Naive thymus-derived CD4-positive, alpha-beta T cell (primary cell): ENCODE data around the gene VIL1. TPM values are rescaled to one million over a fixed set of nuclear protein-coding genes. Genes with fewer than 3 reads are reported as not detected.

Source experiments
- ATAC-seq: fragments of 150-1000 bp; cut with Tn5 transposase; 2 replicates; pipeline ENCODE4 v1.10.0; 2021; ENCODE audit warnings: mild to moderate bottlenecking, moderate library complexity
- CTCF ChIA-PET: fragments of 350-600 bp; sonication (Branson Sonifier 250); formaldehyde crosslinking; loops from one replicate; lab custom pipeline; 2021; ENCODE audit warnings: antibody characterized with exemption; lab: Charles Lee
- POLR2A ChIA-PET: fragments of 350-600 bp; sonication (Branson Sonifier 250); formaldehyde crosslinking; loops from one replicate; lab custom pipeline; 2021; ENCODE audit warnings: antibody characterized with exemption, inconsistent platforms; lab: Charles Lee
- DNase-seq, 9 donors: peaks; one replicate each; pipeline versions ENCODE4 v3.0.0 to v3.0.0-alpha.2; 2020 to 2022; ENCODE audit warnings: mixed read lengths in 1 of 9
- H3K27ac ChIP-seq: one replicate; pipeline ENCODE4 v1.7.0; 2013; ENCODE audit warnings: mild to moderate bottlenecking, low read depth, low read length, moderate library complexity
- H3K27me3 ChIP-seq, 2 donors: one replicate each; pipeline ENCODE4 v1.7.0; 2013; ENCODE audit warnings: low read length in 2 of 2, mild to moderate bottlenecking in 2 of 2, moderate library complexity in 2 of 2; ENCODE audit not compliant: control insufficient read depth in 2 of 2, insufficient read depth in 2 of 2
- H3K36me3 ChIP-seq, 3 experiments: 1 replicate in 2 of 3; 2 replicates in 1 of 3; pipeline ENCODE4 v1.7.0; 2013; ENCODE audit warnings: low read length in 3 of 3, mild to moderate bottlenecking in 3 of 3, moderate library complexity in 1 of 3; ENCODE audit not compliant: insufficient read depth in 3 of 3, control insufficient read depth in 2 of 3
- H3K4me1 ChIP-seq, 2 donors: one replicate each; pipeline ENCODE4 v1.7.0; 2013; ENCODE audit warnings: low read length in 2 of 2, mild to moderate bottlenecking in 2 of 2, moderate library complexity in 1 of 2; ENCODE audit not compliant: control insufficient read depth in 2 of 2, insufficient read depth in 2 of 2
- H3K4me3 ChIP-seq: 2 replicates; pipeline ENCODE4 v1.7.0; 2013; ENCODE audit warnings: mild to moderate bottlenecking, low read length
- H3K9me3 ChIP-seq, 3 experiments: 1 replicate in 2 of 3; 2 replicates in 1 of 3; pipeline ENCODE4 v1.7.0; 2013; ENCODE audit warnings: low read length in 3 of 3; ENCODE audit not compliant: control insufficient read depth in 2 of 3
- H3K27ac Mint-ChIP-seq, 9 donors: one replicate each; pipeline ENCODE4 v1.8.0; 2020 to 2022; ENCODE audit warnings: mixed read lengths in 9 of 9, mild to moderate bottlenecking in 8 of 9, moderate library complexity in 5 of 9, inconsistent platforms in 2 of 9
- H3K27me3 Mint-ChIP-seq, 5 donors: one replicate each; pipeline ENCODE4 v1.8.0; 2021 to 2022; ENCODE audit warnings: mixed read lengths in 5 of 5, mild to moderate bottlenecking in 1 of 5
- H3K36me3 Mint-ChIP-seq, 5 donors: one replicate each; pipeline ENCODE4 v1.8.0; 2020 to 2022; ENCODE audit warnings: mixed read lengths in 5 of 5, mild to moderate bottlenecking in 3 of 5, inconsistent platforms in 1 of 5
- H3K4me1 Mint-ChIP-seq, 7 donors: one replicate each; pipeline ENCODE4 v1.8.0; 2020 to 2022; ENCODE audit warnings: mixed read lengths in 7 of 7, mild to moderate bottlenecking in 3 of 7, inconsistent platforms in 1 of 7
- H3K4me3 Mint-ChIP-seq, 10 donors: one replicate each; pipeline ENCODE4 v1.8.0; 2020 to 2022; ENCODE audit warnings: mild to moderate bottlenecking in 10 of 10, mixed read lengths in 10 of 10, moderate library complexity in 6 of 10, inconsistent platforms in 2 of 10
- H3K9me3 Mint-ChIP-seq, 11 donors: one replicate each; pipeline ENCODE4 v1.8.0; 2020 to 2022; ENCODE audit warnings: mixed read lengths in 11 of 11, mild to moderate bottlenecking in 4 of 11, inconsistent platforms in 1 of 11, moderate library complexity in 1 of 11
- intact Hi-C, 2 donors: fragments of 100-400 bp; cut with micrococcal nuclease; formaldehyde crosslinking; loops; one replicate each; pipeline ENCODE4 v1.15.1; 2023
- polyA plus RNA-seq, 2 donors: library from polyadenylated mRNA; unstranded; fragments of 300-500 nt; fragmentation: Illumina TruSeq; gene quantifications; one replicate each; pipeline ENCODE4 v1.2.3, GENCODE V29; 2021
- total RNA-seq, 6 experiments: library from RNA in 5 of 6; stranded (reverse) in 5 of 6; gene quantifications; 1 replicate in 5 of 6; 2 replicates in 1 of 6; pipeline ENCODE4 v1.2.3 and lab custom pipeline; 2021 to 2026

VIL1 gene
- total and polyA plus RNA-seq, 7 experiments from 2014 or later: 0.10 to 0.69 (median 0.15) TPM; not detected in 2

GRCh38 chr2:218393750-218394290 lies 25.1 kb upstream of the VIL1 start:
- DNase-seq: no peak
- Histone ChIP-seq H3K9me3 (no peaks in the 10 kb centered on the region), H3K27ac (no peak overlapping the region), H3K27me3 (no peaks in the 10 kb centered on the region), H3K36me3 (no peaks in the 10 kb centered on the region), H3K4me3 (no peak overlapping the region), H3K4me1 (peaks cover 28 to 31% of the 10 kb centered on the region in 2 donors)
- intact Hi-C loops: no loop called here
- POLR2A ChIA-PET: interaction anchor here (0.7 to 3.5 kb wide), 6 partner anchors 25 to 111 kb away, joined by 3 to 13 read pairs (median 4); no protein-coding TSS in a partner anchor
- H3K27me3 Mint-ChIP-seq: no peaks in the 10 kb centered on the region
- H3K27ac Mint-ChIP-seq: peak overlapping the region in 6 of 9 donors; percentile 29 to 82 (median 62)
- CTCF ChIA-PET: interaction anchor here (0.8 to 3.4 kb wide), 10 partner anchors 10 to 121 kb away, joined by 3 to 19 read pairs (median 4); no protein-coding TSS in a partner anchor
- H3K36me3 Mint-ChIP-seq: peaks cover 0 to 3% (median 0%) of the 10 kb centered on the region in 5 donors
- H3K4me3 Mint-ChIP-seq: peak overlapping the region in 1 of 10 donors; percentile 21
- no peaks in the 10 kb centered on the region for H3K9me3 Mint-ChIP-seq
- H3K4me1 Mint-ChIP-seq: peaks cover 16 to 41% (median 37%) of the 10 kb centered on the region in 7 donors
- no peak for ATAC-seq

GRCh38 chr2:218394298-218395089 lies 24.4 kb upstream of the VIL1 start:
- H3K27ac Mint-ChIP-seq: peak overlapping the region in 8 of 9 donors; percentile 29 to 82 (median 65)

GRCh38 chr2:218395090-218395444 lies 23.9 kb upstream of the VIL1 start:
- Histone ChIP-seq H3K9me3 (no peaks in the 10 kb centered on the region), H3K36me3 (no peaks in the 10 kb centered on the region), H3K4me3 (no peak overlapping the region), H3K4me1 (peaks cover 28 to 31% of the 10 kb centered on the region in 2 donors), H3K27me3 (no peaks in the 10 kb centered on the region), H3K27ac (no peak overlapping the region)
- peaks cover 0 to 3% (median 0%) of the 10 kb centered on the region in 5 donors for H3K36me3 Mint-ChIP-seq
- H3K9me3 Mint-ChIP-seq: no peaks in the 10 kb centered on the region
- ChIA-PET POLR2A (interaction anchor here (0.9 to 3.5 kb wide), 6 partner anchors 26 to 121 kb away, joined by 3 to 25 read pairs (median 14); no protein-coding TSS in a partner anchor), CTCF (interaction anchor here (1.2 to 3.4 kb wide), 4 partner anchors 36 to 122 kb away, joined by 3 to 19 read pairs (median 5); no protein-coding TSS in a partner anchor)
- no peak for DNase-seq
- ATAC-seq: no peak
- peaks cover 16 to 41% (median 37%) of the 10 kb centered on the region in 7 donors for H3K4me1 Mint-ChIP-seq
- intact Hi-C loops: loop anchor here (5.0 kb wide), 6 partner anchors 38 to 1147 kb away; partner anchors contain the start of genes CATIP (in 1 of the 2), CHPF (in 1 of the 2), DNPEP (in 1 of the 2) and GLB1L (in 1 of the 2)
- no peaks in the 10 kb centered on the region for H3K27me3 Mint-ChIP-seq
- H3K27ac Mint-ChIP-seq: peak overlapping the region in 6 of 9 donors; percentile 38 to 82 (median 58)
- peak overlapping the region in 1 of 10 donors; percentile 14 for H3K4me3 Mint-ChIP-seq

More at GRCh38 chr2:218394298-218395089, 24.4 kb upstream of the VIL1 start:
- ChIA-PET POLR2A (interaction anchor here (0.7 to 3.5 kb wide), 9 partner anchors 25 to 112 kb away, joined by 3 to 15 read pairs (median 6); no protein-coding TSS in a partner anchor), CTCF (interaction anchor here (0.9 to 3.4 kb wide), 10 partner anchors 11 to 121 kb away, joined by 3 to 19 read pairs (median 4); no protein-coding TSS in a partner anchor)
- no peaks in the 10 kb centered on the region for H3K27me3 ChIP-seq
- peak in 1 of 9 donors; percentile 31 for DNase-seq
- intact Hi-C loops: loop anchor here (5.0 kb wide), 6 partner anchors 37 to 1148 kb away; partner anchors contain the start of genes CATIP (in 1 of the 2), CHPF (in 1 of the 2), DNPEP (in 1 of the 2) and GLB1L (in 1 of the 2)
- H3K27ac ChIP-seq: no peak overlapping the region
- Mint-ChIP-seq H3K9me3 (no peaks in the 10 kb centered on the region), H3K36me3 (peaks cover 0 to 3% (median 0%) of the 10 kb centered on the region in 5 donors), H3K4me1 (peaks cover 16 to 41% (median 37%) of the 10 kb centered on the region in 7 donors), H3K4me3 (peak overlapping the region in 2 of 10 donors; percentile 14 to 21), H3K27me3 (no peaks in the 10 kb centered on the region)
- H3K4me3 ChIP-seq: no peak overlapping the region
- no peaks in the 10 kb centered on the region for H3K9me3 ChIP-seq
- peaks cover 28 to 31% of the 10 kb centered on the region in 2 donors for H3K4me1 ChIP-seq
- no peaks in the 10 kb centered on the region for H3K36me3 ChIP-seq
- no peak for ATAC-seq

- H3K4me1 Mint-ChIP-seq: peaks cover 16 to 41% (median 38%) of the 10 kb centered on the region in 7 donors
- peaks cover 0 to 5% (median 0%) of the 10 kb centered on the region in 5 donors for H3K36me3 Mint-ChIP-seq
- DNase-seq (no peak), ATAC-seq (no peak)
- Histone ChIP-seq H3K4me1 (peaks cover 28 to 31% of the 10 kb centered on the region in 2 donors), H3K36me3 (no peaks in the 10 kb centered on the region), H3K4me3 (peak overlapping the region; percentile 14), H3K27me3 (no peaks in the 10 kb centered on the region), H3K27ac (peak overlapping the region; percentile 86), H3K9me3 (no peaks in the 10 kb centered on the region)
- CTCF ChIA-PET: interaction anchor here (1.0 to 3.4 kb wide), 7 partner anchors 11 to 122 kb away, joined by 3 to 19 read pairs (median 6); no protein-coding TSS in a partner anchor
- H3K27me3 Mint-ChIP-seq: no peaks in the 10 kb centered on the region
- POLR2A ChIA-PET: interaction anchor here (0.6 to 3.5 kb wide), 13 partner anchors 11 to 125 kb away, joined by 3 to 36 read pairs (median 15); partner anchors contain the start of genes AAMP, PNKD and TMBIM1
- H3K27ac Mint-ChIP-seq: peak overlapping the region in 8 of 9 donors; percentile 85 to 100 (median 96)
- H3K9me3 Mint-ChIP-seq: no peaks in the 10 kb centered on the region
- peak overlapping the region; percentile 83 to 99 (median 94) for H3K4me3 Mint-ChIP-seq
- intact Hi-C loops: loop anchor here (5.0 kb wide), 6 partner anchors 38 to 1147 kb away; partner anchors contain the start of genes CATIP (in 1 of the 2), CHPF (in 1 of the 2), DNPEP (in 1 of the 2) and GLB1L (in 1 of the 2)
Measured at GRCh38 chr2:218395456-218395825, 23.5 kb upstream of the VIL1 start.

GRCh38 chr2:218395826-218396687 lies 22.9 kb upstream of the VIL1 start:
- H3K4me3 ChIP-seq: peak overlapping the region; percentile 71
- intact Hi-C loops: loop anchor here (1.0 to 5.0 kb wide), 27 partner anchors 10 to 1146 kb away; partner anchors contain the start of genes AAMP (in 2 of the 2), BCS1L (in 2 of the 2), CATIP (in 2 of the 2) and CNOT9 (in 2 of the 2)

More at GRCh38 chr2:218395826-218396687, 22.9 kb upstream of the VIL1 start:
- Histone ChIP-seq H3K4me1 (peaks cover 29 to 31% of the 10 kb centered on the region in 2 donors), H3K27me3 (no peaks in the 10 kb centered on the region), H3K9me3 (no peaks in the 10 kb centered on the region), H3K27ac (peak overlapping the region; percentile 86), H3K36me3 (no peaks in the 10 kb centered on the region)
- H3K27me3 Mint-ChIP-seq: no peaks in the 10 kb centered on the region
- H3K36me3 Mint-ChIP-seq: peaks cover 0 to 5% (median 0%) of the 10 kb centered on the region in 5 donors
- no peaks in the 10 kb centered on the region for H3K9me3 Mint-ChIP-seq
- ATAC-seq: peak; percentile 83
- H3K4me1 Mint-ChIP-seq: peaks cover 16 to 41% (median 39%) of the 10 kb centered on the region in 7 donors
- DNase-seq: peak; percentile 91 to 98 (median 96)
- ChIA-PET CTCF (interaction anchor here (0.6 to 3.4 kb wide), 16 partner anchors 10 to 260 kb away, joined by 3 to 19 read pairs (median 4); partner anchors contain the start of genes AAMP, CATIP, PNKD and TMBIM1), POLR2A (interaction anchor here (0.6 to 3.5 kb wide), 25 partner anchors 10 to 810 kb away, joined by 3 to 36 read pairs (median 5); partner anchors contain the start of genes AAMP, ARPC2, CATIP and PNKD)
- peak overlapping the region; percentile 85 to 99 (median 94) for H3K4me3 Mint-ChIP-seq
- H3K27ac Mint-ChIP-seq: peak overlapping the region; percentile 96 to 100 (median 97)
